Measurements from ENCODE around the gene DGKI.

Gene DGKI

GRCh38 chr7:137395420-137395819, 451.4 kb downstream of the DGKI start:
- no peaks in the 10 kb centered on the region for H3K4me1 ChIP-seq (ENCODE audit: low read length)
- H4K20me1 ChIP-seq (ENCODE audit: insufficient read depth, low read length): no peaks in the 10 kb centered on the region
- no peaks in the 10 kb centered on the region for H3K27me3 ChIP-seq (ENCODE audit: low read depth, low read length)
- no peak overlapping the region for H3K27ac ChIP-seq (ENCODE audit: low read length)
- no peak overlapping the region for H3K4me3 ChIP-seq (ENCODE audit: low read length)
- no peaks in the 10 kb centered on the region for H3K9me3 ChIP-seq (ENCODE audit: insufficient read depth, low read length)
- H3K4me2 ChIP-seq (ENCODE audit: low read length): no peak overlapping the region
- TF ChIP-seq CTCF (IDR thresholded peaks at IDR 0.05; ENCODE audit: low read depth, low read length) (no peak), EZH2phosphoT487 (IDR thresholded peaks at IDR 0.05; ENCODE audit: low read depth) (no peak)
- no peaks in the 10 kb centered on the region for H3K79me2 ChIP-seq (ENCODE audit: low read length)
- no peak overlapping the region for H3K9ac ChIP-seq (ENCODE audit: low read length)
- no peak overlapping the region for H2AFZ ChIP-seq (ENCODE audit: low read depth, low read length)
- H3K36me3 ChIP-seq (replicated peaks; ENCODE audit: low read depth, low read length): no peaks in the 10 kb centered on the region

GRCh38 chr7:137393570-137393969, 453.2 kb downstream of the DGKI start:
- Histone ChIP-seq H3K4me2 (ENCODE audit: low read length) (no peak overlapping the region), H3K79me2 (ENCODE audit: low read length) (no peaks in the 10 kb centered on the region), H3K4me1 (ENCODE audit: low read length) (no peaks in the 10 kb centered on the region), H2AFZ (ENCODE audit: low read depth, low read length) (no peak overlapping the region), H3K36me3 (replicated peaks; ENCODE audit: low read depth, low read length) (no peaks in the 10 kb centered on the region), H3K27ac (ENCODE audit: low read length) (no peak overlapping the region), H3K4me3 (ENCODE audit: low read length) (no peak overlapping the region), H3K27me3 (ENCODE audit: low read depth, low read length) (no peaks in the 10 kb centered on the region), H3K9me3 (ENCODE audit: insufficient read depth, low read length) (no peaks in the 10 kb centered on the region), H4K20me1 (ENCODE audit: insufficient read depth, low read length) (no peaks in the 10 kb centered on the region), H3K9ac (ENCODE audit: low read length) (no peak overlapping the region)
- TF ChIP-seq EZH2phosphoT487 (IDR thresholded peaks at IDR 0.05; ENCODE audit: low read depth): no peak
- no peak for TF ChIP-seq CTCF (IDR thresholded peaks at IDR 0.05; ENCODE audit: low read depth, low read length)

- no peak overlapping the region for H3K4me2 ChIP-seq (ENCODE audit: low read length)
Measured at GRCh38 chr7:137390076-137390475, 456.7 kb downstream of the DGKI start.

GRCh38 chr7:137388916-137389315, 457.9 kb downstream of the DGKI start:
- Histone ChIP-seq H3K27me3 (ENCODE audit: low read depth, low read length) (no peaks in the 10 kb centered on the region), H3K4me3 (ENCODE audit: low read length) (no peak overlapping the region), H3K27ac (ENCODE audit: low read length) (no peak overlapping the region), H3K4me1 (ENCODE audit: low read length) (no peaks in the 10 kb centered on the region), H3K9ac (ENCODE audit: low read length) (no peak overlapping the region), H2AFZ (ENCODE audit: low read depth, low read length) (no peak overlapping the region), H3K9me3 (ENCODE audit: insufficient read depth, low read length) (no peaks in the 10 kb centered on the region), H3K79me2 (ENCODE audit: low read length) (no peaks in the 10 kb centered on the region), H4K20me1 (ENCODE audit: insufficient read depth, low read length) (no peaks in the 10 kb centered on the region), H3K36me3 (replicated peaks; ENCODE audit: low read depth, low read length) (no peaks in the 10 kb centered on the region), H3K4me2 (ENCODE audit: low read length) (no peak overlapping the region)
- TF ChIP-seq CTCF (IDR thresholded peaks at IDR 0.05; ENCODE audit: low read depth, low read length) (no peak), EZH2phosphoT487 (IDR thresholded peaks at IDR 0.05; ENCODE audit: low read depth) (no peak)

More at GRCh38 chr7:137390076-137390475, 456.7 kb downstream of the DGKI start:
- no peaks in the 10 kb centered on the region for H3K4me1 ChIP-seq (ENCODE audit: low read length)
- H3K9me3 ChIP-seq (ENCODE audit: insufficient read depth, low read length): no peaks in the 10 kb centered on the region
- no peaks in the 10 kb centered on the region for H3K79me2 ChIP-seq (ENCODE audit: low read length)
- no peak overlapping the region for H3K27ac ChIP-seq (ENCODE audit: low read length)
- no peak overlapping the region for H3K4me3 ChIP-seq (ENCODE audit: low read length)
- no peaks in the 10 kb centered on the region for H3K27me3 ChIP-seq (ENCODE audit: low read depth, low read length)
- H3K9ac ChIP-seq (ENCODE audit: low read length): no peak overlapping the region
- no peaks in the 10 kb centered on the region for H4K20me1 ChIP-seq (ENCODE audit: insufficient read depth, low read length)
- no peaks in the 10 kb centered on the region for H3K36me3 ChIP-seq (replicated peaks; ENCODE audit: low read depth, low read length)
- TF ChIP-seq EZH2phosphoT487 (IDR thresholded peaks at IDR 0.05; ENCODE audit: low read depth): no peak
- TF ChIP-seq CTCF (IDR thresholded peaks at IDR 0.05; ENCODE audit: low read depth, low read length): no peak
- H2AFZ ChIP-seq (ENCODE audit: low read depth, low read length): no peak overlapping the region
